SU-DHL-6 (cell line): Measurements from ENCODE around the gene DNM1.

ENCODE experiments used
- H2AFZ ChIP-seq: fragments of 200-600 bp; sonication (generic); 2 replicates; pipeline ENCODE4 v1.6.1; 2014; ENCODE audit warnings: low read depth, mild to moderate bottlenecking, moderate library complexity, mixed read lengths, antibody characterized with exemption, low read length; ENCODE audit not compliant: severe bottlenecking
- H3F3A ChIP-seq: fragments of 200-600 bp; shearing (Covaris generic); 2 replicates; pipeline ENCODE4 v1.6.0; 2016; ENCODE audit warnings: antibody characterized with exemption, mild to moderate bottlenecking; ENCODE audit not compliant: insufficient read depth
- H3K27ac ChIP-seq: fragments of 200-600 bp; sonication (generic); 2 replicates; pipeline ENCODE4 v1.5.1; 2016; ENCODE audit warnings: low read depth, mild to moderate bottlenecking, low read length, moderate library complexity, mixed read lengths
- H3K27me3 ChIP-seq: fragments of 200-600 bp; sonication (generic), shearing (Covaris generic); 2 replicates; pipeline ENCODE4 v1.6.0; 2014; ENCODE audit warnings: mild to moderate bottlenecking, low read length
- H3K36me3 ChIP-seq: fragments of 200-600 bp; sonication (generic); 2 replicates; pipeline ENCODE4 v1.6.1; 2014; ENCODE audit warnings: mild to moderate bottlenecking, low read length, mixed read lengths
- H3K4me2 ChIP-seq: fragments of 300-600, 200-600 bp; shearing (Covaris generic), sonication (generic); 2 replicates; pipeline ENCODE4 v1.6.0; 2014; ENCODE audit warnings: low read length, low read depth, mild to moderate bottlenecking; ENCODE audit not compliant: poor library complexity, severe bottlenecking
- H3K4me3 ChIP-seq: fragments of 200-600 bp; sonication (generic); 2 replicates; pipeline ENCODE4 v1.5.1; 2014; ENCODE audit warnings: antibody characterized with exemption, low read length, mild to moderate bottlenecking, mixed read lengths; ENCODE audit not compliant: insufficient read depth, poor library complexity, severe bottlenecking
- H3K79me2 ChIP-seq: fragments of 200-600 bp; sonication (generic); 2 replicates; pipeline ENCODE4 v1.6.1; 2014; ENCODE audit warnings: mild to moderate bottlenecking, low read length, moderate library complexity; ENCODE audit not compliant: insufficient read depth
- H3K9ac ChIP-seq: fragments of 200-600 bp; sonication (generic); 2 replicates; pipeline ENCODE4 v1.7.0; 2014; ENCODE audit warnings: mild to moderate bottlenecking, low read length
- H3K9me2 ChIP-seq: fragments of 200-600 bp; sonication (generic); replicated peaks from 2 replicates; pipeline ENCODE4 v1.6.1; 2014; ENCODE audit warnings: low read length; ENCODE audit not compliant: insufficient read depth
- H3K9me3 ChIP-seq: fragments of 200-600 bp; sonication (generic); 2 replicates; pipeline ENCODE4 v1.6.1; 2014; ENCODE audit warnings: low read length, mixed read lengths; ENCODE audit not compliant: insufficient read depth
- H4K20me1 ChIP-seq: fragments of 200-600 bp; sonication (generic); 2 replicates; pipeline ENCODE4 v1.6.1; 2014; ENCODE audit warnings: low read depth, mild to moderate bottlenecking, antibody characterized with exemption, low read length, moderate library complexity, mixed read lengths
- EZH2phosphoT487 ChIP-seq: fragments of 200-600 bp; sonication (generic), shearing (Covaris generic); conservative IDR thresholded peaks from 2 replicates; pipeline ENCODE4 v1.6.1; 2018; ENCODE audit warnings: mild to moderate bottlenecking, antibody characterized with exemption, low read length, moderate library complexity, mixed read lengths
- TF ChIP-seq, protein P1 (sequence below): fragments of 200-600 bp; sonication (generic); IDR thresholded peaks from one replicate; pipeline ENCODE4 v1.5.1; 2017; ENCODE audit warnings: antibody characterized with exemption, mild to moderate bottlenecking, low read length, moderate library complexity; ENCODE audit not compliant: insufficient read depth, poor library complexity, severe bottlenecking

Gene DNM1

DNA sequence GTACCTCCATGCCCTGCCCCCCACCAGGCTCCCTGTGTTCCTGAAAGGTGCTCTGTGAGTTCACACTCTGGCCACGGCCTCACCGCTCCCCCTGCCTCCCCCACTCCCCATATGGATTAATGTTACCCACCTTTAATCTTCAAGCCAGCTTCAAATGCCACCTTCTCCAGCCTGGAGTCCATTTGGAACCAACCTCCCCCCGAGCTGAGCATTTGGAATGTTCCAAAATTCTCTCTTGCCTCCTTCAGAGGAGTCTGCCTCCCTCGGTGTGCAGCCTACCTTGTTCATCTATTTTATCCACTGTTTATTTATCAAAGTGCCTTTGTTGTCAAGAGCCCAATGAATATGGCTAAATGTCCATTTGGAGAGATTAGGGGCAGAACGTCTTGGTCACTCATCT lies 68.3 kb downstream of the DNM1 start:
- no peaks in the 10 kb centered on the region for H4K20me1 ChIP-seq
- no peak overlapping the region for H3K4me3 ChIP-seq
- no peak overlapping the region for H3K4me2 ChIP-seq
- H3K79me2 ChIP-seq = peaks cover 13% of the 10 kb centered on the region
- no peak overlapping the region for H3K27ac ChIP-seq
- H3K36me3 ChIP-seq = no peaks in the 10 kb centered on the region
- H3K27me3 ChIP-seq = no peaks in the 10 kb centered on the region
- H2AFZ ChIP-seq = no peak overlapping the region
- TF ChIP-seq EZH2phosphoT487 = no peak
- TF ChIP-seq, protein P1, sequence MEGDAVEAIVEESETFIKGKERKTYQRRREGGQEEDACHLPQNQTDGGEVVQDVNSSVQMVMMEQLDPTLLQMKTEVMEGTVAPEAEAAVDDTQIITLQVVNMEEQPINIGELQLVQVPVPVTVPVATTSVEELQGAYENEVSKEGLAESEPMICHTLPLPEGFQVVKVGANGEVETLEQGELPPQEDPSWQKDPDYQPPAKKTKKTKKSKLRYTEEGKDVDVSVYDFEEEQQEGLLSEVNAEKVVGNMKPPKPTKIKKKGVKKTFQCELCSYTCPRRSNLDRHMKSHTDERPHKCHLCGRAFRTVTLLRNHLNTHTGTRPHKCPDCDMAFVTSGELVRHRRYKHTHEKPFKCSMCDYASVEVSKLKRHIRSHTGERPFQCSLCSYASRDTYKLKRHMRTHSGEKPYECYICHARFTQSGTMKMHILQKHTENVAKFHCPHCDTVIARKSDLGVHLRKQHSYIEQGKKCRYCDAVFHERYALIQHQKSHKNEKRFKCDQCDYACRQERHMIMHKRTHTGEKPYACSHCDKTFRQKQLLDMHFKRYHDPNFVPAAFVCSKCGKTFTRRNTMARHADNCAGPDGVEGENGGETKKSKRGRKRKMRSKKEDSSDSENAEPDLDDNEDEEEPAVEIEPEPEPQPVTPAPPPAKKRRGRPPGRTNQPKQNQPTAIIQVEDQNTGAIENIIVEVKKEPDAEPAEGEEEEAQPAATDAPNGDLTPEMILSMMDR = no peak
- H3K9ac ChIP-seq = no peak overlapping the region
- no peaks in the 10 kb centered on the region for H3K9me2 ChIP-seq
- H3K9me3 ChIP-seq = no peaks in the 10 kb centered on the region
- H3F3A ChIP-seq = no peaks in the 10 kb centered on the region

DNA sequence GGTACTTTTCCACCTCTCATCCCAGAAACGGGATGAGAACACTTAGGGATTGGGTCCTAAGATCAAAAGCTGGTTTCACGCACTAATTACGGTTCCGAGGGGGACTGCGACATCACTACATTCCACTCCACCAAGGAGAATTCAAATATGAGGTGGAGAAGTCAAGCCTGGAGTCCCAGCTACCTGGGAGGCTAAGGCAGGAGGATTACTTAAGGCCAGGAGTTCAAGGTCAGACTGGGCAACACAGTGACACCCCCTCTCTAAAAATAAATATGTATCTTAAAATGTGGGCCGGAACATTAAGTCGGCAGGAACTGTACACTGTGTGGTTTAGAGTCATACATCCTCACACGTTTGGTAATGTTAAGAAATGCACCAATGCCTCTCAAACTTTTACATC lies 71.1 kb downstream of the DNM1 start:
- H3K4me3 ChIP-seq = no peak overlapping the region
- peaks cover 13% of the 10 kb centered on the region for H3K79me2 ChIP-seq
- no peak overlapping the region for H2AFZ ChIP-seq
- H4K20me1 ChIP-seq = no peaks in the 10 kb centered on the region
- H3K36me3 ChIP-seq = no peaks in the 10 kb centered on the region
- H3K9me2 ChIP-seq = no peaks in the 10 kb centered on the region
- TF ChIP-seq, protein P1 = no peak
- no peak for TF ChIP-seq EZH2phosphoT487
- no peaks in the 10 kb centered on the region for H3F3A ChIP-seq
- peak overlapping the region; percentile 82 for H3K9ac ChIP-seq
- H3K27me3 ChIP-seq = no peaks in the 10 kb centered on the region
- peak overlapping the region; percentile 74 for H3K4me2 ChIP-seq
- H3K27ac ChIP-seq = no peak overlapping the region
- no peaks in the 10 kb centered on the region for H3K9me3 ChIP-seq

DNA sequence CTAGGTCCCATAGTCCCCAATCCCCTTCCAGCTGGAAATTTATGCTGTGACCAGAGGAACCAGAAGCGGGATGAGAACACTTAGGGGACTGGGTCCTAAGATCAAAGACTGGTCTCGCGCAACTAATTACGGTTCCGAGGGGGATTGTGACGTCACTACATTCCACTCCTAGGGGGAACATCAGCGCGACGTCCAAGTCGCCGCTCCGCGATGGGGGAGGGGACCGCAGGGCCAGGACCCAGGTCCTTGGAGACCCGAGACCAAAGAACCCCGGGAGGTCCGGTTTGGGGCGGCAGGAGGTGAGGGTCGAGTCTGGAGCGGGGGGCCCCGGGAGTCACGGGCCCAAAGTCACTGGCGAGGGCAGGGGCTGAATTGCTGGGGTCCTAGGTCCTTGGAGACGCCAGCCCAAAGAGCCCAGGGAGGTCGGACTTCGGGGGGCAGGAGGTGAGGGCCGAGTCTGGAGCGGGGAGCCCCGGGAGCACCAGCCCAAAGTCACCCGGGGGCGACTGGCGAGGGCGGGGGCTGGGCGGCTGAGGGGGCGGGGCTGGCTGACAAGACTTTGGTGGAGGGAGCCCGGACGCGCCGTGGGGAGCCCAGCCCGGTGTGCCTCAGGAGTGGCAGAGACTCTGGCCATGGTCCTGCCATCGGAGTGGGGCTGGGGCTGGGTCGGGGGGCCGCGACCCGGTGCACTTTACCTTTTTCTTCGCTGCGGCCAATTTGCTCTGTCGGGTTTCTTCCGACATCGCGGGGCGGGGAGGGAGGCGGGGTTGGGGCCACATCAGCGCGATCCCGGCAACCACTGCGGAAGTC lies 72.2 kb downstream of the DNM1 start, which contains the start of gene GOLGA2:
Gene GOLGA2, minus strand, starts transcription at position 810 of the 810 bp plus-strand sequence. Its CDS starts 31 bp downstream, at position 779.
- peak within 1 kb of the TSS; percentile 92 for H3K9ac ChIP-seq
- no peaks in the 10 kb centered on the region for H3K9me2 ChIP-seq
- TF ChIP-seq EZH2phosphoT487 = no peak
- TF ChIP-seq, protein P1 = no peak
- peaks cover 13% of the 10 kb centered on the region for H3K79me2 ChIP-seq
- peak within 1 kb of the TSS; percentile 72 for H2AFZ ChIP-seq
- H3K4me3 ChIP-seq = peak within 1 kb of the TSS; percentile 85
- H3K4me2 ChIP-seq = peak within 1 kb of the TSS; percentile 74
- H3F3A ChIP-seq = no peaks in the 10 kb centered on the region
- H3K36me3 ChIP-seq = no peaks in the 10 kb centered on the region
- no peaks in the 10 kb centered on the region for H3K27me3 ChIP-seq
- no peak within 1 kb of the TSS for H3K27ac ChIP-seq
- H3K9me3 ChIP-seq = no peaks in the 10 kb centered on the region
- H4K20me1 ChIP-seq = no peaks in the 10 kb centered on the region
